Measurements from ENCODE around the gene PSAT1. TPM values are rescaled to one million over a fixed set of nuclear protein-coding genes. Genes with fewer than 3 reads are reported as not detected.
A peak's percentile ranks its signal among the peaks of the same experiment; 100 is the strongest.

The PSAT1 gene
- total RNA-seq, 1 donor from 2014 or later, result 6.9 TPM

GRCh38 chr9:78286125-78286524 is 10.8 kb upstream of the PSAT1 start:
- Histone ChIP-seq H3K27me3 (no peaks in the 10 kb centered on the region), H3K36me3 (no peaks in the 10 kb centered on the region), H3K4me1 (peaks cover 6% of the 10 kb centered on the region), H3K4me3 (no peak overlapping the region), H3K27ac (no peak overlapping the region), H3K9me3 (no peaks in the 10 kb centered on the region)
- intact Hi-C loops (cut with DNase I), result no loop called here
- TF ChIP-seq CTCF (IDR thresholded peaks at IDR 0.05) (no peak), POLR2AphosphoS5 (IDR thresholded peaks at IDR 0.05; ENCODE audit: insufficient read depth in 1 of 2, low read depth in 1 of 2) (no peak), POLR2A (IDR thresholded peaks at IDR 0.05) (no peak)
- DNase-seq (ENCODE audit: extremely low spot score in 2 of 2), result no peak

- TF ChIP-seq POLR2AphosphoS5 (IDR thresholded peaks at IDR 0.05; ENCODE audit: insufficient read depth in 1 of 2, low read depth in 1 of 2) (no peak), POLR2A (IDR thresholded peaks at IDR 0.05) (no peak), CTCF (IDR thresholded peaks at IDR 0.05) (no peak)
- Histone ChIP-seq H3K4me3 (no peak overlapping the region), H3K27me3 (no peaks in the 10 kb centered on the region), H3K9me3 (no peaks in the 10 kb centered on the region), H3K4me1 (no peaks in the 10 kb centered on the region), H3K36me3 (no peaks in the 10 kb centered on the region), H3K27ac (no peak overlapping the region)
- intact Hi-C loops (cut with DNase I), result no loop called here
- DNase-seq (ENCODE audit: extremely low spot score in 2 of 2), result no peak
Observed at GRCh38 chr9:78286946-78287388, 10.0 kb upstream of the PSAT1 start.

GRCh38 chr9:78288214-78288892 is 8.6 kb upstream of the PSAT1 start:
- H3K27ac ChIP-seq, result no peak overlapping the region

GRCh38 chr9:78289474-78289873 is 7.5 kb upstream of the PSAT1 start:
- Histone ChIP-seq H3K4me3 (no peak overlapping the region), H3K27ac (no peak overlapping the region), H3K4me1 (no peaks in the 10 kb centered on the region), H3K36me3 (no peaks in the 10 kb centered on the region), H3K9me3 (no peaks in the 10 kb centered on the region), H3K27me3 (no peaks in the 10 kb centered on the region)
- intact Hi-C loops (cut with DNase I), result no loop called here
- no peak for DNase-seq (ENCODE audit: extremely low spot score in 2 of 2)
- TF ChIP-seq CTCF (IDR thresholded peaks at IDR 0.05) (no peak), POLR2A (IDR thresholded peaks at IDR 0.05) (no peak), POLR2AphosphoS5 (IDR thresholded peaks at IDR 0.05; ENCODE audit: insufficient read depth in 1 of 2, low read depth in 1 of 2) (no peak)

More at GRCh38 chr9:78288214-78288892, 8.6 kb upstream of the PSAT1 start:
- no peak for DNase-seq (ENCODE audit: extremely low spot score in 2 of 2)
- Histone ChIP-seq H3K4me3 (no peak overlapping the region), H3K4me1 (no peaks in the 10 kb centered on the region), H3K9me3 (no peaks in the 10 kb centered on the region), H3K27me3 (no peaks in the 10 kb centered on the region), H3K36me3 (no peaks in the 10 kb centered on the region)
- no peak for TF ChIP-seq CTCF (IDR thresholded peaks at IDR 0.05)
- TF ChIP-seq POLR2AphosphoS5 (IDR thresholded peaks at IDR 0.05; ENCODE audit: insufficient read depth in 1 of 2, low read depth in 1 of 2), result peak in 1 of 2 donors; percentile 37
- TF ChIP-seq POLR2A (IDR thresholded peaks at IDR 0.05), result no peak
- intact Hi-C loops (cut with DNase I), result no loop called here

- intact Hi-C loops (cut with DNase I), result no loop called here
- Histone ChIP-seq H3K9me3 (no peaks in the 10 kb centered on the region), H3K27me3 (no peaks in the 10 kb centered on the region), H3K27ac (no peak overlapping the region), H3K4me1 (peaks cover 9% of the 10 kb centered on the region), H3K36me3 (no peaks in the 10 kb centered on the region), H3K4me3 (no peak overlapping the region)
- no peak for DNase-seq (ENCODE audit: extremely low spot score in 2 of 2)
- TF ChIP-seq POLR2A (IDR thresholded peaks at IDR 0.05), result no peak
- no peak for TF ChIP-seq POLR2AphosphoS5 (IDR thresholded peaks at IDR 0.05; ENCODE audit: insufficient read depth in 1 of 2, low read depth in 1 of 2)
- no peak for TF ChIP-seq CTCF (IDR thresholded peaks at IDR 0.05)
Observed at GRCh38 chr9:78291240-78291925, 5.5 kb upstream of the PSAT1 start.

All from vagina (tissue), 2 donors.